T-helper 1 cell treated with Interleukin-12 subunit alpha and Interleukin-12 subunit beta and Interleukin-4 antibody, amounts not matched to agents 30 ng/mL and 1 ng/mL, for 36 hours (primary cell): ENCODE measurements around the gene GID4. TPM values are rescaled to one million over a fixed set of nuclear protein-coding genes. Genes with fewer than 3 reads are reported as not detected.

Experiments
- intact Hi-C: fragments of 100-400 bp; cut with micrococcal nuclease; formaldehyde crosslinking; loops from one replicate; pipeline ENCODE4 v1.15.1; 2024
- total RNA-seq: library from RNA; stranded (reverse); gene quantifications from 2 replicates; pipeline ENCODE4 v1.2.3, GENCODE V29; 2022

GID4 gene
- total RNA-seq, 1 donor from 2014 or later = 9.3 TPM

DNA sequence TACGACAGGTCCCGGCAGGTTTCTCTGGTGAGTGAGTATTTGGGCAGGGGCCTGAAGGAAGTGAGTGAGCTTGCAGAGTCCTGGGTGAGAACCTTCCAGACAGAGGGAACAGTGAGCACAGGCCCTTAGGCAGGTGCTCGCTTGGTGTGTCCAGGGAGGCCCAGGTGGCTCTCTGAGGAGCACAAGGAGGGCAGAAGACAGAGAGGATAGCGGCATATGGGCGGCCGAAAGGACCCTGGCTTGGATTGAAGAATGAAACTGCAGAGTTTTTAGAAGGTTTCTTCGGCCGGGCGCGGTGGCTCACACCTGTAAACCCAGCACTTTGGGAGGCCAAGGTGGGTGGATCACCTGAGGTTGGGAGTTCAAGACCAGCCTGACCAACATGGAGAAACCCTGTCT, 55.2 kb downstream of the GID4 start:
- intact Hi-C loops = no loop called here

DNA sequence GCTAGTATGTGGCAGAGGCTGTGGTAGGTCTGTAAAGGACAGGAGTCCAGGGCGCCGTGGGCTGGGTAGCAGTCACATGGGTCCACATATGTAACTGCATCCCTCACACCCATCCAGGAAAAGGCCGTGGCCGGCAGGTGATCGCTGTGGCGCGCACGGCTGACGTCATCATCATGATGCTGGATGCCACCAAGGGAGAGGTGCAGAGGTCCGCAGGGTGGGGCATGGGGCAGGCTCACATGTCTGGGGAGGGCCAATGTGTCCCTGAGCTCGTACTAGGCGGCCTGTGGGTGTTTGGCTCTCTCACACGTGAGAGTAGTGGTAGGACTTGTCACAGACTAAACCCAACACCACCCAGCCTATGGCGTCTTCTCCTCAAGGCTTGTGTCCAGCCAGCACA, 60.3 kb downstream of the GID4 start:
- intact Hi-C loops = no loop called here

DNA sequence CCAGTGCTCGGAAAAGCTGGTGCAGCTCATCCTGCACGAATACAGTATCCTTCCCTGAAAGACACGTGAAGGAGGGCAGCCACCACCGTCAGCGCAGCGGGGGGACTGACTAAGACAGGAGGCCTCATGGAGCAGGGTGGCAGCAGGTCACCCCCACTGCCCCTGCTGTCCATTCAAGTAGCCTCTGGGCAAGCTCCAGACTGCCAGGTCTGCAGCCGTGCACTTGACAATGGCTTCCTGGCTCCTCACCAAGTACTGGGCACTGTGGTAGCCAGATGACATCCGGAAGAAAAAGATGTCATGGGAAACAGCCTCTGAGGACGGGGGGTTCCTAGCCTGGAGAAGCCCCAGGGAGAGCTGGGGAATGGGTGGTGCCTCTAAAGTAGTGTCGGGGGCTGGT, 61.4 kb downstream of the GID4 start:
- intact Hi-C loops = no loop called here

DNA sequence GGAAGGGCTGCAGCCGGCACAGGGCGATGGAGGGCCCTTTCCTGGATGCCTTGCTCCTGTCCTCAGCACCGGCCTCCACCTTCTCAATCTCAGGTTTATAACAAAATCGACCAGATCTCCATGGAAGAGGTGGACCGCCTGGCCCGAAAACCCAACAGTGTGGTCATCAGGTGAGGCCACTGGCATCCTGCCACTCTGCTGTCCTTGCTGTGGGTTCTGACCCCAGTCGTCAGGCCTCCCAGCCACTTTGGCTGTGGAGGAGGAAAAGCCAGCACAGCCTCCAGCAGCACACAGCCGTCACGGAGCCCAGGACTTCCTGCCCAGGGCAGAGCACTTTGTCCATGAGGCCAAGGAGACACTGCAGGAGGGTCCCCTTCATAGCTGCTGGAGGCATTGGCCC, 62.6 kb downstream of the GID4 start:
- intact Hi-C loops = no loop called here

DNA sequence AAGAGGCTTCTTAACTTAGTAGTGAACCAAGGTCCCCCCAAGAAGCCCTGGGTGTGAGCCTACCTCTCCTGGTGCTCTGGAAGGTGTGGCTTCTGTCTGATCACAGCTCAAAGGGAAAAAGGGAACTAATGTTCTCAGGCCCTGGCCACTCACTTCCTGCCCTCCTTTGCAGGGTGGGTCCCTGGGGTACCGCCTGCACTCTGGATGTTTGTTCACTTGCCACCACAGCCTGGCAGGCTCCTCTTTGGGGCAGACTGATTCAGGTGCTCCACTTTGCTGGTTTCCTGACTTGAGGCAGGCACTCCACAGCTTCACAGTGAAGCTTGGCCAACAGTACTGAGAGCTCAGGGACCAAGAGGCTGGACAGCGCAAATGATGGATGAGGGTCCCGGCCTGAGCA, 63.4 kb downstream of the GID4 start:
- intact Hi-C loops = no loop called here

DNA sequence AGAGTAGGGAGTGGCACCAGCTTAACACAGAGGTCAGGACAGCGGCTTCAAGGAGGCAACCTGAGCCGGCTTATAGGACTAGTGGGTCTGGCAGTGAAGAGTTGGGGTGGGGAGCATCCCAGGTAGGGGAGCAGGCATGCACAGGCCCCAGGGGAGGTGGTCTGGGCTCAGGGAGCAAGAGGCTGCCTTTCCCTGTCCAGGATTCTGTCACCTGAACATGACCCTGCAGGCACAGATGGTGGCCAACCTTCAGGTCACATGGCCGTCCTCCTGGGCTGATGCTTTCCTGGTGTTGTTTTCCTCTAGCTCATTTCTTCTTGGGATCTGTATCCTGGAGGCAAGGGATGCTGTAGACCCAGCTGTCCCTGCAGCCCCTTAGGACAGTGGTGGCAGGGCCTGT, 65.8 kb downstream of the GID4 start:
- intact Hi-C loops = no loop called here

DNA sequence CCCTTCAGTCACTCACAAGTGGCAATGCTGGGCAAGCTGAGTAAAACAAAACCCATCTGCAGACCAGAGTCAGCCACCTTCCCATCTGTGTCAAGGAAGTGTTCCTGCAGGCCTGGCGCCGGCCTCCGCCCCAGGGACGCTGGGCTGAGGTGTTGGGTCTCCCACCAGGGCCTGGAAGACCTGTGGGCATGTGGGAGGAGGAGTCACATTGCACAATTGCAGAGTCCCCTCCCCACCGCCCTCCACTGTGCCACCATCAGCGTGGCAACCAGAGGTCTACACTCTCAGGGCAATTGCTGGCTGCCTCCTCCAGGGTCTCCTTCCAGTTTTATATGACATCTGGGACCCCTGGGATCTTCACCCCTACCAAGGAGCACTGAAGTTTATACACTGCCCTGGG, 66.4 kb downstream of the GID4 start:
- intact Hi-C loops = no loop called here

DNA sequence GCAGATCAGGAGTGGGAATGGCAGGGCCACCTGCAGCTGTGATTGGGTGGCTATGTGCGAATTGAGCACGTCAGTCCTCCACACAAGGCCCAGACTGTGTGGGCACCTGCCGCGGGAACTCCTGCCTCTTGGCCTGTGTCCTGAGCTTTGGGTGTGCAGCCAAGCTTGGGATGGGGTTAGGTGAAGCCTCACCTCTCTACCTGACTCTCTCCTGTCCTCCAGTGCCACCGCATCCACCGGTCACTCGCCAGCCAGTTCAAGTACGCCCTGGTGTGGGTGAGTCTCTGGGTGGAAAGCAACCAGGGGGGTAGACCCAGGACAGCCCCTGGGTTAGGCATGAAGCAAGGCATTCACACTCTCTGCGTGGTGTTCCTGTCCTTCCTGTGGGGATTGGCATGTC, 67.0 kb downstream of the GID4 start:
- intact Hi-C loops = no loop called here

DNA sequence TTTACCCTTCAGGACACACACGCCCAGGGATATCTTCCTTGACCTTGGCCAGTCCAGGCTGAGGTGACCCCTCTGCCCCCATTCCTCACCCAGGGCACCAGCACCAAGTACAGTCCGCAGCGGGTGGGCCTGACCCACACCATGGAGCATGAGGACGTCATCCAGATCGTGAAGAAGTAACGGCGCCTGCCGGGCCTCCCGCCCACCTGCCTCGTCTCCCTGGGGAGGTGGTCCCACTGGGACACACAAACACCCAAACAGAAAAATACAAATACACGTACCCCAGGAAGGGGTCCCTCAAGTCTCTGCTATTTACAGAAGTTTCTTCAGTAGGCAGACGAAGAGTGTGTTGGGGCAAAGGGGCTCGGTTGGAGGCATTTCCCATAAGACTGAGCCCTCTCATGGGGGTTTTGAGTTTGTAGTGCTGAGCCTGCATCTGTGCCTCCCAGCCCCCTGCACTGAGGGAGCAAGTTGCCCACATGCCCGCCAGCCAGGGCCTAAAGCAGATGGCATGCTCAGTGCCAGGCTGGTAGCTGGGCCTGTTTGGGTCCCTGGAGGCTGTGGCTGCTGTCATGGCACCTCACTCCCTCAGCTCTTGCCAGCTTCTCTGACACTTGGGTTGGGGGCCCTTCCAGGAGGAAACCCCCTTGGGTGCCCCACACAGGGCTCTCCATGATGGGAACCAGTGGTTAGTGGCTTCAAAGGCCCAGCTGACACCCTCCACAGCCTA, 68.0 kb downstream of the GID4 start:
- intact Hi-C loops = no loop called here

DNA sequence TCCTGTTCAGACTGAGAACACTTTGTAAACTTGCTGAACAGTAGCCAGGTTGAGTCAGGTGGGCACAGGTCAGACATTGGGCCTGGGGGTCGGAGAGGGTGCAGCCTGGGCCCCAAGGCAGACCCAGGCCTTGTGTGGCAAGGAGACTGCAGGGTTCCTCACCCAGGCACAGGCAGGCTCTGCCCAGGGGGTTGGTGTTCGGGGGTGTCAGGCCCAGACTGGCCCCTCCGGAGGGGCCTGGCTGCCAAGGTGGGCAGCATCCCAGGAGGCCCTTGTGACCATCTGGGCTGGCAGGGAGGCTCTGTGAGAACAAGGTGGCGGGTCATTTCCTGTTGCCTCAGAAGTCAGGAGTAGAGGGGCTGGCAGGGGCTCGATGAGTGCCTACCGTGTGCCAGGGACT, 68.8 kb downstream of the GID4 start:
- intact Hi-C loops = no loop called here

DNA sequence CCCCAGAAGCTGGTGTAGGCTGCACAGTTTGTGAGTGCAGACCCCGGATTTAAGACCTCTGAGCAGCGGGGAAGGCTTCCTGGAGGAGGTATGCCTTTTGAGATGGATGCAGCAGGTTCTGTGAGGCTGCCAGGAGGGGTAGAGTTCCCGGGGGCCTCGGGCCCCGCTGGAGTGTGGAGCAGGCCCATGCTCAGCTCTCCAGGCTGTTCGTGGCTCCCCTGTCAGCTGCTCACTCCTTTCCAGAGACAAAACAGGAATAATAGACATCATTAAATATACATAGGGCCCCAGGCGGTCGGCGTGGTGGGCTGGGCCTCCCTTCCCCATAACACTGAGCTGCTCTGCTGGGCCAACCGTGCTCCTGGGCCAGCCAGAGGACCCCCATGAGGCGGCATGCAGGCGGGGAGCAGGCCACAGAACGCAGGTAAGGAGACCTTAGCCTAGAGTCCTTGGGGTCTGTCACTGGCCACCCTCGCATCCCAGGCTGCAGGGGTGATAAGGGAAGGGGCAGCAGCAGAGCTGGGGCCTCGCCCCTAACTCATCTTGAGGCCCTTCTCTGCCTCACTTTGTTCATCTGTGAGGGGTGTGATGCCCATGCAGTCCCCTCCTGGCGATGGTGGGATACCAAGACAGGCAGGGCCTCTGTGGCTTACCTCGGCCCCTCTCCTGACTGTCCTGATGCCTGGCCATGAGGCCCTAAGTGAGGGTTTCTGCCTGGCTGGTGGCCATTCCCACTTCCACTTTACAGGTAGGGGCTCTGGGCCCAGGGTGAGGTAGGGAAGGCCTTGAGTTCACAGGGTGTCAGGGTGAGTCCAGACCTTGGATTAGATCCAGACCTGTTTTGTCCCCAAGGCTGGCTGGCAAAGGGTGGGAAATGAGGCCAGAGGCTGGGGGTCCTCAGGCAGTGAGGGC, 69.4 kb downstream of the GID4 start, which contains the start of gene MYO15A:
TSS of gene MYO15A (plus strand) at position 356 of the 912 bp plus-strand sequence. CDS start 10,045 bp downstream, outside the sequence.
- intact Hi-C loops = no loop called here

DNA sequence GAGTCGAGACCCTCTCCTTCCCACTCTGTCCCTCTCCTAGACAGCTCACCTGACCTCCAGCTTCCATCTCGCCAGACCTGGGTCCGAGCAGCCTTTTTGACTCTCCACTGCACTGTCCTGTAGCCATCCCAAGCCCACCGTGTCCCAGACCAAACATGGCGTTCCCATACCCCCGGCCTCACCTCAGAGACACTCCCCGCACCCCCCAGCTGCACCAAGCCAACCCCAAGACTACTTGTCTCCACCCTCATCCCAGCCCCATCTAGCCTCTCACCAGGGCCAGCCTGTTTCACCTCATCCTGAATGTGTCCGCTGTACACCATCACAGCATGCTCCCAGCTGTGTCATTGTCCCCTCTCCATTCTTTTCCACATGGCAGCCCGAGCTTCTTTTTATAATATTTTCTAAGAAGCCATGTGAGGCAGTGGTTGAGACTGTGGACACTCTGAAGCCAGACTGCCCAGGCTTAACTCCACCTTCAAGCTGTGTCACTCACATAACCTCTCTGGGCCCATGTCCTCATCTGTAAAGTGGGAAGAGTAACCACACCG, 70.8 kb downstream of the GID4 start:
- intact Hi-C loops = no loop called here

DNA sequence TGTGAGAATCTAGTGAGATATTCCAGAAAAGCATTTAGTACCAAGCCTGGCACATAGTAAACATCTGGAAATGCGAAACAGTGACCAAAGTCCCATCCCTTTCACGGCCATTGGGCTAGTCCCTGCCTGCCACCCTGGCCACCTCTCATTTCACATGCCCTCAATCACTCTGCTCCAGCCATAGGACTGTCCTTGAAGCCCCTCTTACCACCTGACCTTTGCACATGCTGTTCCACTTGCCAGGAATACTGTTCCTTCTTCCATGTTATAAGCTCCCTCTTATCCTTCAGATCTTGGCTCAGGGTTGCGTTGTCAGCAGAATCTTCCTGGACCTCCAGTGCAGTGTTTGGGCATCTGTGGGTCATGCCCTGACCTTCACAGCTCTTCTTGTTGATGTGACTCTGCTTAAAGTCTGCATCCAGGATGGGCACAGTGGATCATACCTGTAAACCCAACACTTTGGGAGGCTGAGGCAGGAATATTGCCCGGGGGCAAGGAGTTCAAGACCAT, 71.5 kb downstream of the GID4 start:
- intact Hi-C loops = no loop called here

DNA sequence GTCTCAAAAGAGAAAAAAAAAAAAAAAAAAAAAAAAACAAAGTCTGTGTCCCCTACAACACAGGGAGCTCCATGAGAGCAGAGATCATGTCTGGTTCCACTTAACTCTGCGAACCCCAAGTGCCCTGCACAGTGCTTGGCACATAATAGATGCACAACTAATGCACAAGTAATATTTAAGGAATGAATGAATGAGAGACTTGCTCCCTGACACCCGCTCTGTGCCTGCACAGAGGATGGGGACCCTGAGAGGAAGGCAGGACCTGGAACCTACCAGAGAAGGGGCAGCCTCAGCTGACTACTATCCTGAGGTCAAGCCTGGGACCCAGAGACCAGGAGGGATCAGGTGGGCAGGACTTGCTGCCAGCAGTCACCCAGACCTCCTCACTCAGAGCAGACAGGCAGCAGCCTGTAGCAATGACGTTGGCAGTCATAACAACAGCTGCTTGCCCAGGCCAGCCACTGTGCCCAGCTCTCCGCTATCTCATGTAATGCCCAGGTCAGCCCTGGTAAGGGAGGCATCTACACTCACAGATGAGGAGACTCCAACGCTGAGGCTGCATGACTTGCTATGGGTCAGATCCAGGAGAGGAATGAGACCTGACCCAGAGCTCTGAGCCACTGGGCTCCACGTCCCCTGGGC, 72.2 kb downstream of the GID4 start:
- intact Hi-C loops = no loop called here

DNA sequence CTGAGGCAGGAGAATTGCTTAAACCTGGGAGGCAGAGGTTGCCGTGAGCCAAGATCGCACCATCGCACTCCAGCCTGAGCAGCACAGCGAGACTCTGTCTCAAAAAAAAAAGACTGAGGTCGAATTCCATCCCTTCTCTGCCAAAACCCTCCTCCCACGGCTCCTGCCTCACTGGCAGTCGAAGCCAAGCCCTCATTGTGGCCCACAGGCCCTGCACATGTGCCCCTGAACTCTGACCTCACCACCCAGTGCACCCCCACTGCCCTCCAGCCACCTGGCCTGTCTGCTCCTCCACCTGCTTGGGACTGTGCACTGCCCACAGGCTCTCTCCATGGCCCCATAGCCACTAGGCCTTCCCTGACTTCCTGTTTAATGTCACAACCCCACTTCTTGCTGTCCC, 76.3 kb downstream of the GID4 start:
- intact Hi-C loops = no loop called here

DNA sequence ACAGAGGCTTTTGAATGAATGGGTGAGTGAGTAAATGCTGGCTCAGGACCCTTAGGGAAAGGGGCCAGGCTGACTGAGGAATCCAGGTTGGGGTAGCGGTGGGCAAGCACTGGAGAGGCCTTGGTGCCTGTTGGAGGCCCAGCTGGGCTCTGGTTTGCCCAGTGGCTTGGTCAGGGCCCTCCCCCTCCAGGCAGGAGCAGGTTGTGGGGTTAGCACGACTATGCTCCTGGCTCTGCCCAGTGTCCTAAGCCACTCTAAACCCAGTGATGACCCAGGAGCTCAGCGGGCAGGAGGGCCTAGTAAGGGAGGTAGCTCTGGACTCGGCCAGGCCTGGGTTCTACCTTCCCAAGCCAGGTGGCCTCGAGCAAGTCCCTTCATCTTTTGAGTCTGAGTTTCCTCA, 76.9 kb downstream of the GID4 start:
- intact Hi-C loops = no loop called here

DNA sequence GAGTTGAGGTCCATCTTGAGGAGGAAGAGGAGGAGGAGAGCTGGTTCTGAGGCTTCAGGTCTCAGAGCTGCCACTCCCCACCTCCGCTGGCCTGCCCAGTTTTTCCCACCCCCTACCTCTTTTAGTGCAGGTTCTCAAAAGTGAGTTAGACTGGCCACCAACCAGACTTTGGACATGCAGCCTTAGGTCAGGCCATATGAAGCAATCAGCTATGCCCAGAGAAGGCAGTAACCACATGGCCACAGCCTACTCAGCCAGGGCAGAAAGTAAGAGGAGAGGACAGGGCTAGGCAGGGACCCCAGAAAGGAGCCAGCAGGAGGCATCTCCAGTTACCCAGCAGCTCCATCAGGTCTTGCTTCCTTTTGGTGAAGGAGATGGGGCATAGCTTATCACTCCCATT, 78.3 kb downstream of the GID4 start:
- intact Hi-C loops = no loop called here
